Measurements from ENCODE around the gene NRN1.

NRN1 gene

DNA sequence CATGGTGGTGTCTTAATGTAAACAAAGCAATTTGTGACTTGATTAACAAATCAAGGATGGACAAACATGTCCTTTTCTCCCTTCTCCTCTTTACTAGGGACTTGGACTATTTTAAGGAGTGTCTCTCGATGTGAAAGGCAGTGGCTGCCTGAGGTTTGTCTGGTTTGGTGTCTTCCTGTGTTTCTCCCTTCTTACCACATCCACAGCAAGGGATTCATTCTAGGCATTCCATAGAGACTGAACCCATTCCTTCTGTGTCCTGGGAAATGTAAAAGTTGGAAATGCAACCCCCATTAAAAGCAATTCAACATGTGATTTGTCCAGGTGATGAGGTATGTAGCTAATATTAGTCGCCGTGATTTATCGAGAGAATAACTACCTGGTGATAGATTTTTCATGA is 15.9 kb downstream of the NRN1 start:
- no peaks in the 10 kb centered on the region for H3K9me3 ChIP-seq (ENCODE audit: control insufficient read depth, insufficient read depth, low read depth, low read length)
- POLR2A ChIA-PET = no interaction called here
- H3K4me1 ChIP-seq (ENCODE audit: control insufficient read depth, insufficient read depth, low read length) = peaks cover 2% of the 10 kb centered on the region; the same call in 1 of the 2 replicates
- no peak overlapping the region for H3K27ac ChIP-seq (ENCODE audit: extremely low read depth, low read depth, low read length)
- no peak overlapping the region for H3K4me3 ChIP-seq (ENCODE audit: low read depth, low read length)
- no peaks in the 10 kb centered on the region for H3K36me3 ChIP-seq (ENCODE audit: control insufficient read depth in 2 of 2, insufficient read depth in 1 of 2, low read length in 2 of 2)
- CTCF ChIA-PET = no interaction called here
- TF ChIP-seq, protein P1, sequence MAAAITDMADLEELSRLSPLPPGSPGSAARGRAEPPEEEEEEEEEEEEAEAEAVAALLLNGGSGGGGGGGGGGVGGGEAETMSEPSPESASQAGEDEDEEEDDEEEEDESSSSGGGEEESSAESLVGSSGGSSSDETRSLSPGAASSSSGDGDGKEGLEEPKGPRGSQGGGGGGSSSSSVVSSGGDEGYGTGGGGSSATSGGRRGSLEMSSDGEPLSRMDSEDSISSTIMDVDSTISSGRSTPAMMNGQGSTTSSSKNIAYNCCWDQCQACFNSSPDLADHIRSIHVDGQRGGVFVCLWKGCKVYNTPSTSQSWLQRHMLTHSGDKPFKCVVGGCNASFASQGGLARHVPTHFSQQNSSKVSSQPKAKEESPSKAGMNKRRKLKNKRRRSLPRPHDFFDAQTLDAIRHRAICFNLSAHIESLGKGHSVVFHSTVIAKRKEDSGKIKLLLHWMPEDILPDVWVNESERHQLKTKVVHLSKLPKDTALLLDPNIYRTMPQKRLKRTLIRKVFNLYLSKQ (tag by site-specific recombination; IDR thresholded peaks at IDR 0.05; ENCODE audit: borderline replicate concordance) = no peak
- TF ChIP-seq ZNF561 (tag by site-specific recombination; IDR thresholded peaks at IDR 0.05; ENCODE audit: borderline replicate concordance) (no peak), GFI1B (tag by site-specific recombination; IDR thresholded peaks at IDR 0.05) (no peak), ZNF664 (tag by site-specific recombination; IDR thresholded peaks at IDR 0.05) (no peak), ZNF19 (tag by site-specific recombination; IDR thresholded peaks at IDR 0.05; ENCODE audit: low read depth) (no peak), ZNF571 (tag by site-specific recombination; IDR thresholded peaks at IDR 0.05) (no peak), ZNF560 (tag by site-specific recombination; IDR thresholded peaks at IDR 0.05; ENCODE audit: borderline replicate concordance) (no peak), GLI2 (tag by site-specific recombination; IDR thresholded peaks at IDR 0.05; ENCODE audit: borderline replicate concordance, low read depth) (no peak), ZFP37 (tag by site-specific recombination; IDR thresholded peaks at IDR 0.05) (no peak)
- TF ChIP-seq, protein P2, sequence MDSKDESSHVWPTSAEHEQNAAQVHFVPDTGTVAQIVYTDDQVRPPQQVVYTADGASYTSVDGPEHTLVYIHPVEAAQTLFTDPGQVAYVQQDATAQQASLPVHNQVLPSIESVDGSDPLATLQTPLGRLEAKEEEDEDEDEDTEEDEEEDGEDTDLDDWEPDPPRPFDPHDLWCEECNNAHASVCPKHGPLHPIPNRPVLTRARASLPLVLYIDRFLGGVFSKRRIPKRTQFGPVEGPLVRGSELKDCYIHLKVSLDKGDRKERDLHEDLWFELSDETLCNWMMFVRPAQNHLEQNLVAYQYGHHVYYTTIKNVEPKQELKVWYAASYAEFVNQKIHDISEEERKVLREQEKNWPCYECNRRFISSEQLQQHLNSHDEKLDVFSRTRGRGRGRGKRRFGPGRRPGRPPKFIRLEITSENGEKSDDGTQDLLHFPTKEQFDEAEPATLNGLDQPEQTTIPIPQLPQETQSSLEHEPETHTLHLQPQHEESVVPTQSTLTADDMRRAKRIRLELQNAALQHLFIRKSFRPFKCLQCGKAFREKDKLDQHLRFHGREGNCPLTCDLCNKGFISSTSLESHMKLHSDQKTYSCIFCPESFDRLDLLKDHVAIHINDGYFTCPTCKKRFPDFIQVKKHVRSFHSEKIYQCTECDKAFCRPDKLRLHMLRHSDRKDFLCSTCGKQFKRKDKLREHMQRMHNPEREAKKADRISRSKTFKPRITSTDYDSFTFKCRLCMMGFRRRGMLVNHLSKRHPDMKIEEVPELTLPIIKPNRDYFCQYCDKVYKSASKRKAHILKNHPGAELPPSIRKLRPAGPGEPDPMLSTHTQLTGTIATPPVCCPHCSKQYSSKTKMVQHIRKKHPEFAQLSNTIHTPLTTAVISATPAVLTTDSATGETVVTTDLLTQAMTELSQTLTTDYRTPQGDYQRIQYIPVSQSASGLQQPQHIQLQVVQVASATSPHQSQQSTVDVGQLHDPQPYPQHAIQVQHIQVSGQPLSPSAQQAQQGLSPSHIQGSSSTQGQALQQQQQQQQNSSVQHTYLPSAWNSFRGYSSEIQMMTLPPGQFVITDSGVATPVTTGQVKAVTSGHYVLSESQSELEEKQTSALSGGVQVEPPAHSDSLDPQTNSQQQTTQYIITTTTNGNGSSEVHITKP (tag by site-specific recombination; IDR thresholded peaks at IDR 0.05) = no peak
- TF ChIP-seq, protein P3, sequence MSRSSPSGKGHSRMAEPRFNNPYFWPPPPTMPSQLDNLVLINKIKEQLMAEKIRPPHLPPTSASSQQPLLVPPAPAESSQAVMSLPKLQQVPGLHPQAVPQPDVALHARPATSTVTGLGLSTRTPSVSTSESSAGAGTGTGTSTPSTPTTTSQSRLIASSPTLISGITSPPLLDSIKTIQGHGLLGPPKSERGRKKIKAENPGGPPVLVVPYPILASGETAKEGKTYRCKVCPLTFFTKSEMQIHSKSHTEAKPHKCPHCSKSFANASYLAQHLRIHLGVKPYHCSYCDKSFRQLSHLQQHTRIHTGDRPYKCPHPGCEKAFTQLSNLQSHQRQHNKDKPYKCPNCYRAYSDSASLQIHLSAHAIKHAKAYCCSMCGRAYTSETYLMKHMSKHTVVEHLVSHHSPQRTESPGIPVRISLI (tag by site-specific recombination; IDR thresholded peaks at IDR 0.05) = no peak
- TF ChIP-seq, protein P4, sequence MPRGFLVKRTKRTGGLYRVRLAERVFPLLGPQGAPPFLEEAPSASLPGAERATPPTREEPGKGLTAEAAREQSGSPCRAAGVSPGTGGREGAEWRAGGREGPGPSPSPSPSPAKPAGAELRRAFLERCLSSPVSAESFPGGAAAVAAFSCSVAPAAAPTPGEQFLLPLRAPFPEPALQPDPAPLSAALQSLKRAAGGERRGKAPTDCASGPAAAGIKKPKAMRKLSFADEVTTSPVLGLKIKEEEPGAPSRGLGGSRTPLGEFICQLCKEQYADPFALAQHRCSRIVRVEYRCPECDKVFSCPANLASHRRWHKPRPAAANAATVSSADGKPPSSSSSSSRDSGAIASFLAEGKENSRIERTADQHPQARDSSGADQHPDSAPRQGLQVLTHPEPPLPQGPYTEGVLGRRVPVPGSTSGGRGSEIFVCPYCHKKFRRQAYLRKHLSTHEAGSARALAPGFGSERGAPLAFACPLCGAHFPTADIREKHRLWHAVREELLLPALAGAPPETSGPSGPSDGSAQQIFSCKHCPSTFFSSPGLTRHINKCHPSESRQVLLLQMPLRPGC (tag by site-specific recombination; IDR thresholded peaks at IDR 0.05) = no peak
- TF ChIP-seq, protein P5, sequence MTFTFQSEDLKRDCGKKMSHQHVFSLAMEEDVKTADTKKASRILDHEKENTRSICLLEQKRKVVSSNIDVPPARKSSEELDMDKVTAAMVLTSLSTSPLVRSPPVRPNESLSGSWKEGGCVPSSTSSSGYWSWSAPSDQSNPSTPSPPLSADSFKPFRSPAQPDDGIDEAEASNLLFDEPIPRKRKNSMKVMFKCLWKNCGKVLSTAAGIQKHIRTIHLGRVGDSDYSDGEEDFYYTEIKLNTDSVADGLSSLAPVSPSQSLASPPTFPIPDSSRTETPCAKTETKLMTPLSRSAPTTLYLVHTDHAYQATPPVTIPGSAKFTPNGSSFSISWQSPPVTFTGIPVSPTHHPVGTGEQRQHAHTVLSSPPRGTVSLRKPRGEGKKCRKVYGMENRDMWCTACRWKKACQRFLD (tag by site-specific recombination; IDR thresholded peaks at IDR 0.05) = no peak
- TF ChIP-seq, protein P6, sequence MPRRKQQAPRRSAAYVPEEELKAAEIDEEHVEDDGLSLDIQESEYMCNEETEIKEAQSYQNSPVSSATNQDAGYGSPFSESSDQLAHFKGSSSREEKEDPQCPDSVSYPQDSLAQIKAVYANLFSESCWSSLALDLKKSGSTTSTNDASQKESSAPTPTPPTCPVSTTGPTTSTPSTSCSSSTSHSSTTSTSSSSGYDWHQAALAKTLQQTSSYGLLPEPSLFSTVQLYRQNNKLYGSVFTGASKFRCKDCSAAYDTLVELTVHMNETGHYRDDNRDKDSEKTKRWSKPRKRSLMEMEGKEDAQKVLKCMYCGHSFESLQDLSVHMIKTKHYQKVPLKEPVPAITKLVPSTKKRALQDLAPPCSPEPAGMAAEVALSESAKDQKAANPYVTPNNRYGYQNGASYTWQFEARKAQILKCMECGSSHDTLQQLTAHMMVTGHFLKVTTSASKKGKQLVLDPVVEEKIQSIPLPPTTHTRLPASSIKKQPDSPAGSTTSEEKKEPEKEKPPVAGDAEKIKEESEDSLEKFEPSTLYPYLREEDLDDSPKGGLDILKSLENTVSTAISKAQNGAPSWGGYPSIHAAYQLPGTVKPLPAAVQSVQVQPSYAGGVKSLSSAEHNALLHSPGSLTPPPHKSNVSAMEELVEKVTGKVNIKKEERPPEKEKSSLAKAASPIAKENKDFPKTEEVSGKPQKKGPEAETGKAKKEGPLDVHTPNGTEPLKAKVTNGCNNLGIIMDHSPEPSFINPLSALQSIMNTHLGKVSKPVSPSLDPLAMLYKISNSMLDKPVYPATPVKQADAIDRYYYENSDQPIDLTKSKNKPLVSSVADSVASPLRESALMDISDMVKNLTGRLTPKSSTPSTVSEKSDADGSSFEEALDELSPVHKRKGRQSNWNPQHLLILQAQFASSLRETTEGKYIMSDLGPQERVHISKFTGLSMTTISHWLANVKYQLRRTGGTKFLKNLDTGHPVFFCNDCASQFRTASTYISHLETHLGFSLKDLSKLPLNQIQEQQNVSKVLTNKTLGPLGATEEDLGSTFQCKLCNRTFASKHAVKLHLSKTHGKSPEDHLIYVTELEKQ (tag by site-specific recombination; IDR thresholded peaks at IDR 0.05; ENCODE audit: borderline replicate concordance) = no peak
